ENCODE results near the gene KAT2B.

- TF ChIP-seq ZNF883 (CRISPR knock-in tag; IDR thresholded peaks at IDR 0.05; ENCODE audit: not compliant biosample characterization) = no peak
- TF ChIP-seq PREB (CRISPR knock-in tag; IDR thresholded peaks at IDR 0.05) = no peak
- TF ChIP-seq KMT2A (CRISPR knock-in tag; IDR thresholded peaks at IDR 0.05) = no peak
- no peak for TF ChIP-seq ZBTB26 (CRISPR knock-in tag; IDR thresholded peaks at IDR 0.05; ENCODE audit: borderline replicate concordance)
- no peak for TF ChIP-seq ZBTB8A (CRISPR knock-in tag; IDR thresholded peaks at IDR 0.05; ENCODE audit: borderline replicate concordance, low read depth)
- TF ChIP-seq PRDM10 (CRISPR knock-in tag; IDR thresholded peaks at IDR 0.05; ENCODE audit: low read depth) = no peak
- TF ChIP-seq ZFP36L2 (CRISPR knock-in tag; IDR thresholded peaks at IDR 0.05) = no peak
- no peak for TF ChIP-seq RORA (CRISPR knock-in tag; IDR thresholded peaks at IDR 0.05)
- no peak for TF ChIP-seq ZNF674 (CRISPR knock-in tag; IDR thresholded peaks at IDR 0.05; ENCODE audit: low read depth)
- TF ChIP-seq JUN (CRISPR knock-in tag; IDR thresholded peaks at IDR 0.05) = no peak
- TF ChIP-seq CTCF (CRISPR knock-in tag; IDR thresholded peaks at IDR 0.05) = no peak
- no peak for TF ChIP-seq STAT5B (CRISPR knock-in tag; IDR thresholded peaks at IDR 0.05)
- no peak for TF ChIP-seq ZNF800 (CRISPR knock-in tag; IDR thresholded peaks at IDR 0.05)
Measured at GRCh38 chr3:20137647-20138046, 97.4 kb downstream of the KAT2B start.
